Measurements from ENCODE around the gene CD28. TPM values are rescaled to one million over a fixed set of nuclear protein-coding genes. Genes with fewer than 3 reads are reported as not detected.

CD28 gene
- total RNA-seq (10 to 100 TPM in 1 of 2 donors, 1 to 10 TPM in 1; 7.4 to 11.0 TPM), polyA plus RNA-seq (1 to 10 TPM; 1.0 to 4.0 TPM)
- long read RNA-seq, donor 1, full-length matches to known transcripts = 2 of 7 reads
- long read RNA-seq, donor 1, partial matches to known transcripts = 0 of 7 reads
- long read RNA-seq, donor 1, other reads (novel, unspliced or antisense) = 5 of 7 reads
- long read RNA-seq, donor 2, partial matches to known transcripts = 0 of 1 reads
- long read RNA-seq, donor 2, other reads (novel, unspliced or antisense) = 1 of 1 reads

GRCh38 chr2:203706403-203706802 lies at the start of gene CD28:
CD28 (plus strand) TSS chr2:203706639; CDS start chr2:203706697, 58 bp downstream.
- DNase-seq = peak; percentile 76 to 87
- ATAC-seq (ENCODE audit: low FRiP score) = no peak
- Histone ChIP-seq H3K27me3 (ENCODE audit: control insufficient read depth in 1 of 2, insufficient read depth in 2 of 2, low read length in 1 of 2) (no peaks in the 10 kb centered on the region), H3K4me1 (ENCODE audit: control insufficient read depth in 1 of 2, insufficient read depth in 2 of 2, low read length in 2 of 2) (no peaks in the 10 kb centered on the region), H3K4me3 (ENCODE audit: low read length in 2 of 2) (no peak within 1 kb of the TSS), H3K36me3 (ENCODE audit: control insufficient read depth in 1 of 2, insufficient read depth in 2 of 2, low read length in 1 of 2) (no peaks in the 10 kb centered on the region), H3K9me3 (ENCODE audit: control insufficient read depth, low read length) (no peaks in the 10 kb centered on the region), H3K27ac (ENCODE audit: low read depth in 1 of 2, low read length in 2 of 2) (no peak within 1 kb of the TSS)
- intact Hi-C loops (cut with DNase I) = no loop called here
- WGBS, 2 donors = 84 to 89% methylated on average over 9 of the region's 9 CpGs

GRCh38 chr2:203659331-203660049 lies 46.9 kb upstream of the CD28 start:
- Histone ChIP-seq H3K27me3 (ENCODE audit: control insufficient read depth in 1 of 2, insufficient read depth in 2 of 2, low read length in 1 of 2) (no peaks in the 10 kb centered on the region), H3K4me1 (ENCODE audit: control insufficient read depth in 1 of 2, insufficient read depth in 2 of 2, low read length in 2 of 2) (no peaks in the 10 kb centered on the region), H3K9me3 (ENCODE audit: control insufficient read depth, low read length) (no peaks in the 10 kb centered on the region), H3K4me3 (ENCODE audit: low read length in 2 of 2) (no peak overlapping the region), H3K36me3 (ENCODE audit: control insufficient read depth in 1 of 2, insufficient read depth in 2 of 2, low read length in 1 of 2) (no peaks in the 10 kb centered on the region), H3K27ac (ENCODE audit: low read depth in 1 of 2, low read length in 2 of 2) (no peak overlapping the region)
- intact Hi-C loops (cut with DNase I) = no loop called here
- DNase-seq (peak in 1 of 2 donors; percentile 64), ATAC-seq (ENCODE audit: low FRiP score) (no peak)
- WGBS, 2 donors = 93 to 95% methylated on average over 4 of the region's 4 CpGs

GRCh38 chr2:203660465-203660864 lies 46.0 kb upstream of the CD28 start:
- no peaks in the 10 kb centered on the region for H3K36me3 ChIP-seq (ENCODE audit: control insufficient read depth in 1 of 2, insufficient read depth in 2 of 2, low read length in 1 of 2)
- H3K4me1 ChIP-seq (ENCODE audit: control insufficient read depth in 1 of 2, insufficient read depth in 2 of 2, low read length in 2 of 2) = no peaks in the 10 kb centered on the region
- 95 to 97% methylated on average over 2 of the region's 2 CpGs for WGBS, 2 donors
- no peak overlapping the region for H3K27ac ChIP-seq (ENCODE audit: low read depth in 1 of 2, low read length in 2 of 2)
- no peak overlapping the region for H3K4me3 ChIP-seq (ENCODE audit: low read length in 2 of 2)
- H3K9me3 ChIP-seq (ENCODE audit: control insufficient read depth, low read length) = no peaks in the 10 kb centered on the region
- no peaks in the 10 kb centered on the region for H3K27me3 ChIP-seq (ENCODE audit: control insufficient read depth in 1 of 2, insufficient read depth in 2 of 2, low read length in 1 of 2)
- DNase-seq (no peak), ATAC-seq (ENCODE audit: low FRiP score) (no peak)
- intact Hi-C loops (cut with DNase I) = no loop called here

- H3K4me3 ChIP-seq (ENCODE audit: low read length in 2 of 2) = no peak overlapping the region
- H3K9me3 ChIP-seq (ENCODE audit: control insufficient read depth, low read length) = no peaks in the 10 kb centered on the region
- H3K27ac ChIP-seq (ENCODE audit: low read depth in 1 of 2, low read length in 2 of 2) = peak overlapping the region in 1 of 2 donors; percentile 80
- H3K36me3 ChIP-seq (ENCODE audit: control insufficient read depth in 1 of 2, insufficient read depth in 2 of 2, low read length in 1 of 2) = no peaks in the 10 kb centered on the region
- 46 to 53% methylated on average over 3 of the region's 3 CpGs for WGBS, 2 donors
- intact Hi-C loops (cut with DNase I) = no loop called here
- no peak for DNase-seq
- no peaks in the 10 kb centered on the region for H3K4me1 ChIP-seq (ENCODE audit: control insufficient read depth in 1 of 2, insufficient read depth in 2 of 2, low read length in 2 of 2)
- ATAC-seq (ENCODE audit: low FRiP score) = no peak
- H3K27me3 ChIP-seq (ENCODE audit: control insufficient read depth in 1 of 2, insufficient read depth in 2 of 2, low read length in 1 of 2) = no peaks in the 10 kb centered on the region
Observed at GRCh38 chr2:203661279-203661908, 45.0 kb upstream of the CD28 start.

- Histone ChIP-seq H3K4me3 (ENCODE audit: low read length in 2 of 2) (no peak overlapping the region), H3K27me3 (ENCODE audit: control insufficient read depth in 1 of 2, insufficient read depth in 2 of 2, low read length in 1 of 2) (no peaks in the 10 kb centered on the region), H3K27ac (ENCODE audit: low read depth in 1 of 2, low read length in 2 of 2) (no peak overlapping the region), H3K36me3 (ENCODE audit: control insufficient read depth in 1 of 2, insufficient read depth in 2 of 2, low read length in 1 of 2) (no peaks in the 10 kb centered on the region), H3K9me3 (ENCODE audit: control insufficient read depth, low read length) (no peaks in the 10 kb centered on the region), H3K4me1 (ENCODE audit: control insufficient read depth in 1 of 2, insufficient read depth in 2 of 2, low read length in 2 of 2) (no peaks in the 10 kb centered on the region)
- intact Hi-C loops (cut with DNase I) = no loop called here
- 0% methylated on average over 1 of the region's 1 CpG for WGBS, 2 donors
- no peak for DNase-seq
- no peak for ATAC-seq (ENCODE audit: low FRiP score)
Observed at GRCh38 chr2:203662487-203662886, 44.0 kb upstream of the CD28 start.

GRCh38 chr2:203662951-203663350 lies 43.5 kb upstream of the CD28 start:
- ATAC-seq (ENCODE audit: low FRiP score) = no peak
- no peaks in the 10 kb centered on the region for H3K27me3 ChIP-seq (ENCODE audit: control insufficient read depth in 1 of 2, insufficient read depth in 2 of 2, low read length in 1 of 2)
- H3K9me3 ChIP-seq (ENCODE audit: control insufficient read depth, low read length) = no peaks in the 10 kb centered on the region
- no peak for DNase-seq
- H3K4me1 ChIP-seq (ENCODE audit: control insufficient read depth in 1 of 2, insufficient read depth in 2 of 2, low read length in 2 of 2) = no peaks in the 10 kb centered on the region
- intact Hi-C loops (cut with DNase I) = no loop called here
- H3K27ac ChIP-seq (ENCODE audit: low read depth in 1 of 2, low read length in 2 of 2) = no peak overlapping the region
- H3K36me3 ChIP-seq (ENCODE audit: control insufficient read depth in 1 of 2, insufficient read depth in 2 of 2, low read length in 1 of 2) = no peaks in the 10 kb centered on the region
- H3K4me3 ChIP-seq (ENCODE audit: low read length in 2 of 2) = no peak overlapping the region

GRCh38 chr2:203664029-203664755 lies 42.2 kb upstream of the CD28 start:
- no peak for DNase-seq
- WGBS, 2 donors = 65 to 73% methylated on average over 7 of the region's 7 CpGs
- intact Hi-C loops (cut with DNase I) = no loop called here

GRCh38 chr2:203667838-203668237 lies 38.6 kb upstream of the CD28 start:
- no peaks in the 10 kb centered on the region for H3K27me3 ChIP-seq (ENCODE audit: control insufficient read depth in 1 of 2, insufficient read depth in 2 of 2, low read length in 1 of 2)
- no peaks in the 10 kb centered on the region for H3K9me3 ChIP-seq (ENCODE audit: control insufficient read depth, low read length)
- intact Hi-C loops (cut with DNase I) = no loop called here
- H3K36me3 ChIP-seq (ENCODE audit: control insufficient read depth in 1 of 2, insufficient read depth in 2 of 2, low read length in 1 of 2) = no peaks in the 10 kb centered on the region
- no peak overlapping the region for H3K27ac ChIP-seq (ENCODE audit: low read depth in 1 of 2, low read length in 2 of 2)
- no peak for ATAC-seq (ENCODE audit: low FRiP score)
- DNase-seq = no peak
- H3K4me3 ChIP-seq (ENCODE audit: low read length in 2 of 2) = no peak overlapping the region
- H3K4me1 ChIP-seq (ENCODE audit: control insufficient read depth in 1 of 2, insufficient read depth in 2 of 2, low read length in 2 of 2) = no peaks in the 10 kb centered on the region
- WGBS, 2 donors = 99 to 100% methylated on average over 2 of the region's 2 CpGs

More at GRCh38 chr2:203664029-203664755, 42.2 kb upstream of the CD28 start:
- Histone ChIP-seq H3K27ac (ENCODE audit: low read depth in 1 of 2, low read length in 2 of 2) (no peak overlapping the region), H3K4me1 (ENCODE audit: control insufficient read depth in 1 of 2, insufficient read depth in 2 of 2, low read length in 2 of 2) (no peaks in the 10 kb centered on the region), H3K9me3 (ENCODE audit: control insufficient read depth, low read length) (no peaks in the 10 kb centered on the region), H3K27me3 (ENCODE audit: control insufficient read depth in 1 of 2, insufficient read depth in 2 of 2, low read length in 1 of 2) (no peaks in the 10 kb centered on the region), H3K4me3 (ENCODE audit: low read length in 2 of 2) (no peak overlapping the region), H3K36me3 (ENCODE audit: control insufficient read depth in 1 of 2, insufficient read depth in 2 of 2, low read length in 1 of 2) (no peaks in the 10 kb centered on the region)
- no peak for ATAC-seq (ENCODE audit: low FRiP score)

Data from aorta (tissue), 5 donors.